Thymus (tissue), 11 donors: ENCODE data around the gene GPR35. TPM values are rescaled to one million over a fixed set of nuclear protein-coding genes. Genes with fewer than 3 reads are reported as not detected.
"Not testable (repeated sequence)": the region's sequence is repeated elsewhere in the genome, so short reads cannot be mapped to it uniquely, and the experiment has no call there.

Source experiments
- DNase-seq, 9 donors: peaks; one replicate each; pipeline ENCODE4 v3.0.0-alpha.2; 2013; ENCODE audit warnings: low spot score in 9 of 9, low read depth in 6 of 9, missing footprints in 1 of 9
- H3K27ac ChIP-seq, 2 donors: one replicate each; pipeline ENCODE4 v1.5.1; 2013; ENCODE audit warnings: control low read depth in 1 of 2, low read depth in 1 of 2, low read length in 1 of 2, mild to moderate bottlenecking in 1 of 2, moderate library complexity in 1 of 2
- H3K27me3 ChIP-seq, 2 donors: one replicate each; pipeline ENCODE4 v1.5.1; 2013; ENCODE audit warnings: low read length in 1 of 2; ENCODE audit not compliant: control insufficient read depth in 2 of 2, insufficient read depth in 1 of 2
- H3K36me3 ChIP-seq, 2 donors: one replicate each; pipeline ENCODE4 v1.5.1; 2013; ENCODE audit warnings: low read length in 1 of 2, mild to moderate bottlenecking in 1 of 2, moderate library complexity in 1 of 2; ENCODE audit not compliant: control insufficient read depth in 2 of 2, insufficient read depth in 2 of 2
- H3K4me1 ChIP-seq, 2 donors: one replicate each; pipeline ENCODE4 v1.5.1; 2013; ENCODE audit warnings: low read length in 2 of 2; ENCODE audit not compliant: control insufficient read depth in 2 of 2, insufficient read depth in 2 of 2
- H3K4me3 ChIP-seq, 2 donors: one replicate each; pipeline ENCODE4 v1.5.1; 2013; ENCODE audit warnings: low read length in 2 of 2, control low read depth in 1 of 2, mild to moderate bottlenecking in 1 of 2
- H3K9me3 ChIP-seq, 2 donors: one replicate each; pipeline ENCODE4 v1.5.1; 2013; ENCODE audit warnings: low read length in 1 of 2, mild to moderate bottlenecking in 1 of 2; ENCODE audit not compliant: control insufficient read depth in 2 of 2, insufficient read depth in 1 of 2
- WGBS: extraction: QIAGEN DNeasy Blood & Tissue Kit; methylation state at CpG from one replicate; pipeline ENCODE4 v1.1.7; 2013; 5-methylcytosine and 5-hydroxymethylcytosine counted together
- polyA plus RNA-seq: library from polyadenylated mRNA; stranded (reverse); fragments of 200-250 nt; gene quantifications from one replicate; pipeline ENCODE4 v1.2.3, GENCODE V29; 2013
- total RNA-seq: library from RNA; stranded (reverse); fragments of 120-200 nt; gene quantifications from one replicate; pipeline ENCODE4 v1.2.4, GENCODE V29; 2013
- donor health status: healthy.

Gene GPR35
- total and polyA plus RNA-seq, 2 donors: 5.9 to 21.8 TPM

- no peaks in the 10 kb centered on the region for H3K4me1 ChIP-seq
- no peak overlapping the region for H3K27ac ChIP-seq
- no peaks in the 10 kb centered on the region for H3K36me3 ChIP-seq
- H3K4me3 ChIP-seq: no peak overlapping the region
- no peak for DNase-seq
- 94% methylated on average over 4 of the region's 4 CpGs for WGBS
- no peaks in the 10 kb centered on the region for H3K9me3 ChIP-seq
- H3K27me3 ChIP-seq: peaks cover 13 to 35% of the 10 kb centered on the region in 2 donors
These were observed 45.7 kb downstream of the GPR35 start for GRCh38 chr2:240670950-240671349.

GRCh38 chr2:240672076-240672700, 46.9 kb downstream of the GPR35 start:
- no peaks in the 10 kb centered on the region for H3K36me3 ChIP-seq
- peaks cover 13 to 35% of the 10 kb centered on the region in 2 donors for H3K27me3 ChIP-seq
- no peaks in the 10 kb centered on the region for H3K9me3 ChIP-seq
- H3K4me3 ChIP-seq: no peak overlapping the region
- no peaks in the 10 kb centered on the region for H3K4me1 ChIP-seq
- WGBS: 56% methylated on average over 46 of the region's 46 CpGs
- no peak for DNase-seq
- H3K27ac ChIP-seq: no peak overlapping the region

- Histone ChIP-seq H3K27me3 (peaks cover 13 to 34% of the 10 kb centered on the region in 2 donors), H3K4me1 (no peaks in the 10 kb centered on the region), H3K9me3 (no peaks in the 10 kb centered on the region), H3K36me3 (no peaks in the 10 kb centered on the region), H3K4me3 (no peak overlapping the region), H3K27ac (no peak overlapping the region)
- 11% methylated on average over 55 of the region's 55 CpGs for WGBS
- DNase-seq: no peak
These were observed 47.5 kb downstream of the GPR35 start for GRCh38 chr2:240672701-240673190.

GRCh38 chr2:240674461-240675184, 49.3 kb downstream of the GPR35 start:
- H3K4me3 ChIP-seq, H3K36me3 ChIP-seq, H3K4me1 ChIP-seq, H3K9me3 ChIP-seq, DNase-seq, H3K27ac ChIP-seq: not testable (repeated sequence)
- peaks cover 13 to 32% of the 10 kb centered on the region in 2 donors for H3K27me3 ChIP-seq
- WGBS: 57% methylated on average over 12 of the region's 16 CpGs

GRCh38 chr2:240675345-240675744, 50.1 kb downstream of the GPR35 start:
- not testable (repeated sequence) for H3K27ac ChIP-seq, DNase-seq, H3K4me3 ChIP-seq, H3K36me3 ChIP-seq, H3K9me3 ChIP-seq, H3K4me1 ChIP-seq
- peaks cover 13 to 31% of the 10 kb centered on the region in 2 donors for H3K27me3 ChIP-seq
- WGBS: no CpG with 5 or more reads among the region's 24 CpGs

- H3K9me3 ChIP-seq, H3K27ac ChIP-seq, H3K36me3 ChIP-seq, H3K4me3 ChIP-seq, DNase-seq, H3K4me1 ChIP-seq: not testable (repeated sequence)
- 89% methylated on average over 6 of the region's 14 CpGs for WGBS
- H3K27me3 ChIP-seq: peaks cover 5 to 13% of the 10 kb centered on the region in 2 donors
These were observed 52.8 kb downstream of the GPR35 start for GRCh38 chr2:240678043-240678442.

GRCh38 chr2:240678909-240679308, 53.6 kb downstream of the GPR35 start:
- H3K36me3 ChIP-seq, H3K27me3 ChIP-seq, H3K4me3 ChIP-seq, H3K27ac ChIP-seq, DNase-seq, H3K9me3 ChIP-seq, H3K4me1 ChIP-seq: not testable (repeated sequence)
- no CpG with 5 or more reads among the region's 19 CpGs for WGBS

GRCh38 chr2:240680185-240680584, 54.9 kb downstream of the GPR35 start:
- H3K27ac ChIP-seq, H3K36me3 ChIP-seq, H3K4me3 ChIP-seq, H3K4me1 ChIP-seq, H3K27me3 ChIP-seq, DNase-seq, H3K9me3 ChIP-seq: not testable (repeated sequence)
- WGBS: 55% methylated on average over 2 of the region's 11 CpGs
